ENCODE data around the gene ALKBH5.

The ALKBH5 gene

DNA sequence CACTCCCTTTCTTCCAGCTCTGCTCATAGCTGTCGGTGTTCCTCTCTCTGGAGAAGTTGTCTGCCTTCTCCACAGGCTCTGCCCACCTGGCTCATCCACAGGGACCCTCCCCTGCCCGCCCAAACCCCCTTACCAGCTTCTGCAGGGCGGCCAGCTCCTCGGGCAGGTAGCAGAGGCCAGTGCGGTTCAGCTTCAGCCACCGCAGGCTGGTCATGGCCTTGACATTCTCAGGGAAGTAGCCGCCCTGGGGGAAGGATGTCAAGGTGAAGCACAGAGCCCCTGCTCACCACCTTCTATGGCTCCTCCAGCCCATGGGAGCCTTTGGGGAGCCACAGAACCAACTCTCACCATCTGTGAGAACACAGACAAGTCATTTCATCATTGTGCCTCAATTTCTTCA is 73.1 kb downstream of the ALKBH5 start:
- TF ChIP-seq, protein P1, sequence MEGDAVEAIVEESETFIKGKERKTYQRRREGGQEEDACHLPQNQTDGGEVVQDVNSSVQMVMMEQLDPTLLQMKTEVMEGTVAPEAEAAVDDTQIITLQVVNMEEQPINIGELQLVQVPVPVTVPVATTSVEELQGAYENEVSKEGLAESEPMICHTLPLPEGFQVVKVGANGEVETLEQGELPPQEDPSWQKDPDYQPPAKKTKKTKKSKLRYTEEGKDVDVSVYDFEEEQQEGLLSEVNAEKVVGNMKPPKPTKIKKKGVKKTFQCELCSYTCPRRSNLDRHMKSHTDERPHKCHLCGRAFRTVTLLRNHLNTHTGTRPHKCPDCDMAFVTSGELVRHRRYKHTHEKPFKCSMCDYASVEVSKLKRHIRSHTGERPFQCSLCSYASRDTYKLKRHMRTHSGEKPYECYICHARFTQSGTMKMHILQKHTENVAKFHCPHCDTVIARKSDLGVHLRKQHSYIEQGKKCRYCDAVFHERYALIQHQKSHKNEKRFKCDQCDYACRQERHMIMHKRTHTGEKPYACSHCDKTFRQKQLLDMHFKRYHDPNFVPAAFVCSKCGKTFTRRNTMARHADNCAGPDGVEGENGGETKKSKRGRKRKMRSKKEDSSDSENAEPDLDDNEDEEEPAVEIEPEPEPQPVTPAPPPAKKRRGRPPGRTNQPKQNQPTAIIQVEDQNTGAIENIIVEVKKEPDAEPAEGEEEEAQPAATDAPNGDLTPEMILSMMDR (IDR thresholded peaks at IDR 0.05; ENCODE audit: insufficient read depth, low read length, missing control alignments): no peak
- no peak for DNase-seq (ENCODE audit: low read depth, low spot score)
- ChIA-PET CTCF (interaction anchor here (1.2 kb wide), 1 partner anchor 9 kb away, joined by 6 read pairs; no protein-coding TSS in a partner anchor), POLR2A (interaction anchor here (1.7 kb wide), 1 partner anchor 13 kb away, joined by 5 read pairs; no protein-coding TSS in a partner anchor)
- H3K4me3 ChIP-seq (ENCODE audit: low read depth, low read length): peak overlapping the region; percentile 85

GRCh38 chr17:18257268-18257981 is 73.8 kb downstream of the ALKBH5 start:
- TF ChIP-seq, protein P1 (IDR thresholded peaks at IDR 0.05; ENCODE audit: insufficient read depth, low read length, missing control alignments): no peak
- CTCF ChIA-PET: interaction anchor here (1.2 kb wide), 1 partner anchor 9 kb away, joined by 6 read pairs; no protein-coding TSS in a partner anchor
- DNase-seq (ENCODE audit: low read depth, low spot score): no peak

GRCh38 chr17:18257982-18258355 is 74.3 kb downstream of the ALKBH5 start:
- TF ChIP-seq, protein P1 (IDR thresholded peaks at IDR 0.05; ENCODE audit: insufficient read depth, low read length, missing control alignments): no peak
- no peak for DNase-seq (ENCODE audit: low read depth, low spot score)
- ChIA-PET CTCF (no interaction called here), POLR2A (no interaction called here)
- peak overlapping the region; percentile 85 for H3K4me3 ChIP-seq (ENCODE audit: low read depth, low read length)

More at GRCh38 chr17:18257268-18257981, 73.8 kb downstream of the ALKBH5 start:
- H3K4me3 ChIP-seq (ENCODE audit: low read depth, low read length): peak overlapping the region; percentile 85
- POLR2A ChIA-PET: no interaction called here

- DNase-seq (ENCODE audit: low read depth, low spot score): no peak
- CTCF ChIA-PET: interaction anchor here (4.7 kb wide), 1 partner anchor 10 kb away, joined by 25 read pairs; no protein-coding TSS in a partner anchor
- peak within 1 kb of the TSS; percentile 85 for H3K4me3 ChIP-seq (ENCODE audit: low read depth, low read length)
- POLR2A ChIA-PET: interaction anchor here (0.7 kb wide), 1 partner anchor 31 kb away, joined by 3 read pairs; no protein-coding TSS in a partner anchor
- TF ChIP-seq, protein P1 (IDR thresholded peaks at IDR 0.05; ENCODE audit: insufficient read depth, low read length, missing control alignments): no peak
Observed at GRCh38 chr17:18258356-18259038, 74.9 kb downstream of the ALKBH5 start, which contains the start of gene FLII. TSS of gene FLII (minus strand) at chr17:18258738. CDS start at chr17:18258690, 48 bp downstream.

Measured in AG04449 (cell line).